K562 (cell line): ENCODE data around the gene SPEG. TPM values are rescaled to one million over a fixed set of nuclear protein-coding genes. Genes with fewer than 3 reads are reported as not detected.

Experiments
- ATAC-seq: fragments of 200-7000 bp; cut with Tn5 transposase; 3 replicates; pipeline ENCODE4 v1.9.1; 2020; ENCODE audit warnings: moderate library complexity
- BruUV-seq: library from RNA; stranded (reverse); fragments of 400-500 nt; replicated peaks from 2 replicates; lab custom pipeline; 2021; lab: Mats Ljungman, UMichigan
- CTCF ChIA-PET: fragments of 300-600 bp; formaldehyde crosslinking; extraction: SDS; loops from one replicate; lab custom pipeline; 2021; ENCODE audit warnings: low intra/inter-chr PET ratio; lab: Yijun Ruan, JAX
- POLR2A ChIA-PET: fragments of 300-600, 350-650 bp; sonication (Branson Sonifier 250); formaldehyde crosslinking; extraction: SDS; loops from one replicate; lab custom pipeline; 2021; ENCODE audit warnings: antibody characterized with exemption, inconsistent platforms; lab: Yijun Ruan, JAX
- DNase-seq, 4 experiments: peaks; one replicate each; pipeline versions ENCODE4 v3.0.0 to v3.0.0-alpha.2; 2011 to 2018; ENCODE audit warnings: low spot score in 3 of 4, mixed read lengths in 3 of 4; ENCODE audit errors: extremely low read depth in 1 of 4
- FAIRE-seq: peaks from 2 replicates; lab custom pipeline; 2011; peaks lifted over from hg19 to GRCh38; lab: Jason Lieb, UNC
- H2AFZ ChIP-seq: 2 replicates; pipeline ENCODE4 v1.6.0; 2011; ENCODE audit warnings: low read depth, low read length, control low read depth, inconsistent platforms
- H3K27ac ChIP-seq: fragments of 200-600 bp; 3 replicates; pipeline ENCODE4 v1.8.0; 2011; ENCODE audit warnings: low read depth, mild to moderate bottlenecking, control low read depth, inconsistent platforms, low read length, moderate library complexity, mixed read lengths; ENCODE audit errors: extremely low read depth
- H3K27me3 ChIP-seq, 2 experiments: fragments of 300-600 bp in 1 of 2; 2 replicates in 1 of 2; 3 replicates in 1 of 2; pipeline versions ENCODE4 v1.6.0 to v1.8.0; 2011; ENCODE audit warnings: inconsistent platforms in 2 of 2, low read length in 2 of 2, mild to moderate bottlenecking in 1 of 2, mixed read lengths in 1 of 2, moderate library complexity in 1 of 2; ENCODE audit not compliant: control insufficient read depth in 2 of 2, insufficient read depth in 2 of 2
- H3K36me3 ChIP-seq: fragments of 300-600 bp; 3 replicates; pipeline ENCODE4 v1.8.0; 2011; ENCODE audit warnings: mild to moderate bottlenecking, low read length, inconsistent platforms; ENCODE audit not compliant: control insufficient read depth, insufficient read depth
- H3K4me1 ChIP-seq, 2 experiments: fragments of 200-600 bp in 1 of 2; replicated peaks in 1 of 2; 2 replicates in 1 of 2; 3 replicates in 1 of 2; pipeline versions ENCODE4 v1.5.1 to v1.8.0; 2011; ENCODE audit warnings: inconsistent platforms in 2 of 2, low read length in 2 of 2, mild to moderate bottlenecking in 1 of 2, mixed read lengths in 1 of 2, moderate library complexity in 1 of 2; ENCODE audit not compliant: control insufficient read depth in 2 of 2, insufficient read depth in 2 of 2
- H3K4me2 ChIP-seq: 2 replicates; pipeline ENCODE4 v1.6.1; 2011; ENCODE audit warnings: low read length, control low read depth, inconsistent platforms, mixed read lengths; ENCODE audit not compliant: insufficient read depth
- H3K4me3 ChIP-seq: fragments of 200-600 bp; sonication (generic), shearing (Covaris generic); 2 replicates; pipeline ENCODE4 v1.5.1; 2016; ENCODE audit warnings: control low read depth, inconsistent platforms
- H3K79me2 ChIP-seq: fragments of 200-600 bp; 3 replicates; pipeline ENCODE4 v1.8.0; 2011; ENCODE audit warnings: low read length, inconsistent platforms; ENCODE audit not compliant: control insufficient read depth, insufficient read depth
- H3K9ac ChIP-seq, 2 experiments: 2 replicates each; pipeline versions ENCODE4 v1.6.0 to v1.6.1; 2011; ENCODE audit warnings: low read depth in 2 of 2, low read length in 2 of 2, control low read depth in 1 of 2, inconsistent platforms in 1 of 2, mild to moderate bottlenecking in 1 of 2, mixed read lengths in 1 of 2; ENCODE audit not compliant: insufficient read depth in 1 of 2
- H3K9me1 ChIP-seq: one replicate; pipeline ENCODE4 v1.6.0; 2011; ENCODE audit warnings: inconsistent platforms, mild to moderate bottlenecking, low read length, moderate library complexity; ENCODE audit not compliant: control insufficient read depth, insufficient read depth
- H3K9me3 ChIP-seq: replicated peaks from 2 replicates; pipeline ENCODE4 v1.5.1; 2011; ENCODE audit warnings: low read depth, low read length, inconsistent platforms; ENCODE audit not compliant: control insufficient read depth, insufficient read depth
- H4K20me1 ChIP-seq: replicated peaks from 2 replicates; pipeline ENCODE4 v1.6.1; 2011; ENCODE audit warnings: low read length, inconsistent platforms, mixed read lengths; ENCODE audit not compliant: control insufficient read depth, insufficient read depth
- CUX1 ChIP-seq: fragments of 200-800 bp; sonication (Bioruptor generic); IDR thresholded peaks from 2 replicates; pipeline ENCODE4 v1.6.1; 2016; ENCODE audit warnings: missing genetic modification characterization, missing compliant biosample characterization
- FOXO4 ChIP-seq: fragments of 450-650 bp; formaldehyde crosslinking; IDR thresholded peaks from 2 replicates; pipeline ENCODE4 v1.4.0; 2020; ENCODE audit warnings: mild to moderate bottlenecking, moderate library complexity
- HMGXB4 ChIP-seq: sonication (generic); formaldehyde crosslinking; IDR thresholded peaks from 2 replicates; pipeline ENCODE4 v1.8.1; 2023; ENCODE audit warnings: mild to moderate bottlenecking, missing genetic modification reagents
- NFE2 ChIP-seq: IDR thresholded peaks from 2 replicates; pipeline ENCODE4 v1.6.1; 2014; ENCODE audit warnings: antibody characterized with exemption, low read depth
- PATZ1 ChIP-seq: fragments of 250-450 bp; sonication (Bioruptor Pico); IDR thresholded peaks from 2 replicates; pipeline ENCODE4 v1.5.0; 2020; ENCODE audit warnings: mild to moderate bottlenecking, borderline replicate concordance
- PHF8 ChIP-seq: fragments of 200-600 bp; sonication (generic); IDR thresholded peaks from 2 replicates; pipeline ENCODE4 v1.6.1; 2012; ENCODE audit warnings: mixed run types, mild to moderate bottlenecking, inconsistent platforms, low read length, moderate library complexity, borderline replicate concordance
- RNF219 ChIP-seq: fragments of 250-450 bp; sonication (Bioruptor Pico); IDR thresholded peaks from 2 replicates; pipeline ENCODE4 v1.5.0; 2022; ENCODE audit warnings: mild to moderate bottlenecking
- SIRT6 ChIP-seq: IDR thresholded peaks from one replicate; pipeline ENCODE4 v1.6.1; 2012; ENCODE audit warnings: low read depth, mild to moderate bottlenecking, control low read depth, inconsistent platforms, low read length, moderate library complexity
- WGBS: fragments of 100-300 bp; shearing (Covaris generic); methylation state at CpG from one replicate; pipeline ENCODE4 v1.1.6; 2016; ENCODE audit warnings: low coverage, mixed read lengths; ENCODE audit not compliant: insufficient coverage; ENCODE audit errors: missing lambda C conversion rate; 5-methylcytosine and 5-hydroxymethylcytosine counted together
- in situ Hi-C: fragments of 300-500 bp; cut with MboI; formaldehyde crosslinking; loops from 4 replicates; pipeline ENCODE4 v1.15.0; 2018; ENCODE audit warnings: inconsistent platforms, mixed read lengths
- intact Hi-C: fragments of 100-400 bp; cut with micrococcal nuclease; formaldehyde crosslinking; loops from 2 replicates; pipeline ENCODE4 v1.14.2; 2022
- polyA plus RNA-seq, 8 experiments: library from polyadenylated mRNA; depleted of rRNA in 4 of 8; stranded (reverse) in 5 of 8; unstranded in 3 of 8; fragments of >200 nt; fragmentation: Nextera tagmentation in 2 of 8; fragmentation: Illumina TruSeq in 1 of 8; extraction: Ambion mirVana in 2 of 8; extraction: Trizol in 1 of 8; gene quantifications; 2 replicates each; pipeline versions ENCODE4 v1.2.1 to v1.2.3, GENCODE V29; 2011 to 2014; ENCODE audit warnings: inconsistent platforms in 1 of 8, missing spikeins in 1 of 8
- total RNA-seq, 7 experiments: library from RNA; depleted of rRNA in 6 of 7; stranded (reverse); fragments of >200 nt in 6 of 7; fragmentation: Illumina TruSeq in 2 of 7; extraction: Trizol in 2 of 7; gene quantifications; 2 replicates each; pipeline versions ENCODE4 v1.2.1 to v1.2.3, GENCODE V29; 2011 to 2021; ENCODE audit warnings: low replicate concordance in 1 of 7

SPEG gene
- total and polyA plus RNA-seq, 9 of the 15 experiments (the other 6 are each of a cell fraction or from before 2014, with no cell fraction given): 0.49 to 8.7 (median 3.0) TPM

- CTCF ChIA-PET: no interaction called here
- H3K36me3 ChIP-seq: no peaks in the 10 kb centered on the region
- no peaks in the 10 kb centered on the region for H4K20me1 ChIP-seq
- peaks cover 16 to 41% of the 10 kb centered on the region in 2 experiments for H3K4me1 ChIP-seq
- H3K4me3 ChIP-seq: no peak overlapping the region
- FAIRE-seq (no peak), DNase-seq (no peak), ATAC-seq (no peak)
- 58% methylated on average over 3 of the region's 4 CpGs for WGBS
- no peaks in the 10 kb centered on the region for H3K9me1 ChIP-seq
- peaks cover 4% of the 10 kb centered on the region for H3K9me3 ChIP-seq
- no peaks in the 10 kb centered on the region for H3K27me3 ChIP-seq
- H3K79me2 ChIP-seq: no peaks in the 10 kb centered on the region
- no peak overlapping the region for H3K27ac ChIP-seq
- intact Hi-C loops (no loop called here), in situ Hi-C loops (no loop called here)
- no peak overlapping the region for H3K4me2 ChIP-seq
- BruUV-seq: no TSS peak
- no peak overlapping the region for H3K9ac ChIP-seq
- POLR2A ChIA-PET: interaction anchor here (0.6 to 1.0 kb wide), 2 partner anchors 13 to 78 kb away, joined by 3 read pairs; no protein-coding TSS in a partner anchor
- H2AFZ ChIP-seq: no peak overlapping the region
- TF ChIP-seq HMGXB4 (CRISPR knock-in tag): no peak
- no peak for TF ChIP-seq PHF8
- TF ChIP-seq NFE2: no peak
- TF ChIP-seq SIRT6: no peak
- TF ChIP-seq CUX1 (CRISPR knock-in tag): no peak
- TF ChIP-seq RNF219 (CRISPR knock-in tag): no peak
- no peak for TF ChIP-seq PATZ1 (CRISPR knock-in tag)
- no peak for TF ChIP-seq FOXO4 (CRISPR knock-in tag)
Measured at GRCh38 chr2:219416938-219417337, 17.7 kb upstream of the SPEG start.
